ENCODE results near the gene SPEM3.

DNA sequence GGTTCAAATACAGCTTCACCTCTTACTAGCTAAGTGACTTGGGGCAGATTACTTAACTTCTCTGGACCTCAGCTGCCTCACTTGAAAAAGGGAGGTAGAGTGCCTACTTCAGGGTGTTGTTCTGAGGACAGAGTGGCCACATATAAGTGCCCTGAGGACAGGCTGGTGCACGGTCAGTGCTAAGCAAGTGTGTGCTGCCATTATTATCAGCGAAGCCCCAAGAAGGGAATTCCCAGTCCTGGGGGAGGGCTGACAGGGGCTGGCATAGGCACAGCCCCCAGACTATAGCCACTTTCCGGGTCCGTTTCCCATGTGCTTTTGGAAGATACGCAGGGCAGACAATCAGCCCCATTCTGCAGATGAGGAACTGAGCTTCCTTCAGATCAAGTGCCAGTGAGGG lies 48.3 kb downstream of the SPEM3 start:
- TF ChIP-seq, protein P1, sequence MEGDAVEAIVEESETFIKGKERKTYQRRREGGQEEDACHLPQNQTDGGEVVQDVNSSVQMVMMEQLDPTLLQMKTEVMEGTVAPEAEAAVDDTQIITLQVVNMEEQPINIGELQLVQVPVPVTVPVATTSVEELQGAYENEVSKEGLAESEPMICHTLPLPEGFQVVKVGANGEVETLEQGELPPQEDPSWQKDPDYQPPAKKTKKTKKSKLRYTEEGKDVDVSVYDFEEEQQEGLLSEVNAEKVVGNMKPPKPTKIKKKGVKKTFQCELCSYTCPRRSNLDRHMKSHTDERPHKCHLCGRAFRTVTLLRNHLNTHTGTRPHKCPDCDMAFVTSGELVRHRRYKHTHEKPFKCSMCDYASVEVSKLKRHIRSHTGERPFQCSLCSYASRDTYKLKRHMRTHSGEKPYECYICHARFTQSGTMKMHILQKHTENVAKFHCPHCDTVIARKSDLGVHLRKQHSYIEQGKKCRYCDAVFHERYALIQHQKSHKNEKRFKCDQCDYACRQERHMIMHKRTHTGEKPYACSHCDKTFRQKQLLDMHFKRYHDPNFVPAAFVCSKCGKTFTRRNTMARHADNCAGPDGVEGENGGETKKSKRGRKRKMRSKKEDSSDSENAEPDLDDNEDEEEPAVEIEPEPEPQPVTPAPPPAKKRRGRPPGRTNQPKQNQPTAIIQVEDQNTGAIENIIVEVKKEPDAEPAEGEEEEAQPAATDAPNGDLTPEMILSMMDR (IDR thresholded peaks at IDR 0.05) = no peak
- no peak for TF ChIP-seq POLR2A (IDR thresholded peaks at IDR 0.05)
- TF ChIP-seq POLR2AphosphoS5 (IDR thresholded peaks at IDR 0.05; ENCODE audit: insufficient read depth in 1 of 2, low read depth in 1 of 2) = no peak

All from vagina (tissue), 2 donors.